Stimulated activated CD4-positive, alpha-beta T cell treated with anti-CD3 and anti-CD28 coated beads, Interleukin-2, amount 100 ng/mL, for 48 hours (primary cell): ENCODE measurements around the gene VMO1.
A peak's percentile ranks its signal among the peaks of the same experiment; 100 is the strongest.

Experiments used
- DNase-seq, 2 donors: peaks; one replicate each; pipeline ENCODE4 v3.0.0-alpha.2; 2020

The VMO1 gene

GRCh38 chr17:4751932-4752331, 34.2 kb downstream of the VMO1 start:
- no peak for DNase-seq

GRCh38 chr17:4750606-4751005, 35.6 kb downstream of the VMO1 start:
- no peak for DNase-seq

GRCh38 chr17:4748686-4749085, 37.5 kb downstream of the VMO1 start:
- no peak for DNase-seq

GRCh38 chr17:4747847-4748246, 38.3 kb downstream of the VMO1 start:
- no peak for DNase-seq

GRCh38 chr17:4744999-4745969, 40.9 kb downstream of the VMO1 start:
- DNase-seq = no peak

- no peak for DNase-seq
Observed at GRCh38 chr17:4743898-4744297, 42.3 kb downstream of the VMO1 start.

- no peak for DNase-seq
Observed at GRCh38 chr17:4743216-4743615, 42.9 kb downstream of the VMO1 start.

GRCh38 chr17:4742629-4743028, 43.5 kb downstream of the VMO1 start:
- DNase-seq = no peak

- DNase-seq = no peak
Observed at GRCh38 chr17:4742133-4742532, 44.0 kb downstream of the VMO1 start.

- no peak for DNase-seq
Observed at GRCh38 chr17:4741544-4741943, 44.6 kb downstream of the VMO1 start.

GRCh38 chr17:4740584-4740983, 45.6 kb downstream of the VMO1 start:
- no peak for DNase-seq

GRCh38 chr17:4740025-4740351, 46.2 kb downstream of the VMO1 start:
- DNase-seq = no peak

GRCh38 chr17:4739122-4740024, 46.8 kb downstream of the VMO1 start, which contains the start of the genes CXCL16 and ZMYND15:
TSS of gene CXCL16 (minus strand) at chr17:4739928. CDS start at chr17:4739339, 589 bp downstream.
TSS of gene ZMYND15 (plus strand) at chr17:4739833. CDS start at chr17:4740549, 716 bp downstream.
- peak; percentile 35 to 37 for DNase-seq

GRCh38 chr17:4738136-4739121, 47.7 kb downstream of the VMO1 start:
- DNase-seq = no peak

GRCh38 chr17:4735876-4736651, 50.1 kb downstream of the VMO1 start:
- DNase-seq = no peak
